HEK293 (cell line): ENCODE measurements around the gene EFCAB6.

Experiments used
- CTCF ChIA-PET: fragments of 350-600 bp; formaldehyde crosslinking; extraction: SDS; loops from one replicate; lab custom pipeline; 2021; ENCODE audit warnings: antibody characterized with exemption; lab: Yijun Ruan, JAX
- POLR2A ChIA-PET: fragments of 300-600 bp; formaldehyde crosslinking; extraction: SDS; loops from one replicate; lab custom pipeline; 2020; ENCODE audit warnings: antibody characterized with exemption, inconsistent platforms; lab: Yijun Ruan, JAX
- H3K27ac ChIP-seq: fragments of 200-500 bp; sonication (Bioruptor generic); 2 replicates; pipeline ENCODE4 v1.5.1; 2014; ENCODE audit warnings: low read depth, low read length, control low read depth, inconsistent platforms; ENCODE audit errors: extremely low read depth
- H3K36me3 ChIP-seq, 2 experiments: fragments of 200-500 bp in 1 of 2; sonication (Bioruptor generic) in 1 of 2; 1 replicate in 1 of 2; 2 replicates in 1 of 2; pipeline ENCODE4 v1.5.1; 2014 to 2017; ENCODE audit warnings: inconsistent platforms in 2 of 2, low read length in 2 of 2; ENCODE audit not compliant: control insufficient read depth in 2 of 2, insufficient read depth in 1 of 2
- H3K4me1 ChIP-seq: fragments of 200-500 bp; sonication (Bioruptor generic); 2 replicates; pipeline ENCODE4 v1.5.1; 2014; ENCODE audit warnings: mild to moderate bottlenecking, low read length, inconsistent platforms; ENCODE audit not compliant: control insufficient read depth, insufficient read depth
- H3K4me3 ChIP-seq: 2 replicates; pipeline ENCODE4 v1.5.1; 2011; ENCODE audit warnings: low read depth, mild to moderate bottlenecking, control low read depth, low read length, moderate library complexity
- H3K9me3 ChIP-seq: fragments of 200-500 bp; sonication (Bioruptor generic); 2 replicates; pipeline ENCODE4 v1.5.1; 2014; ENCODE audit warnings: low read depth, low read length, inconsistent platforms; ENCODE audit not compliant: control insufficient read depth, insufficient read depth
- ATF2 ChIP-seq: fragments of 450-650 bp; formaldehyde crosslinking; IDR thresholded peaks from 2 replicates; pipeline ENCODE4 v1.5.1; 2016; ENCODE audit warnings: missing biosample characterization, missing genetic modification characterization, low read depth
- GLI4 ChIP-seq: fragments of 450-650 bp; formaldehyde crosslinking; IDR thresholded peaks from 2 replicates; pipeline ENCODE4 v1.5.1; 2016; ENCODE audit warnings: missing biosample characterization, missing genetic modification characterization
- ZBTB1 ChIP-seq: fragments of 450-650 bp; formaldehyde crosslinking; IDR thresholded peaks from 2 replicates; pipeline ENCODE4 v1.5.1; 2016; ENCODE audit warnings: missing biosample characterization, missing genetic modification characterization
- ZNF114 ChIP-seq: fragments of 450-650 bp; formaldehyde crosslinking; IDR thresholded peaks from 2 replicates; pipeline ENCODE4 v1.5.0; 2017; ENCODE audit warnings: missing biosample characterization, missing genetic modification characterization
- ZNF211 ChIP-seq: fragments of 450-650 bp; formaldehyde crosslinking; IDR thresholded peaks from 2 replicates; pipeline ENCODE4 v1.5.1; 2016; ENCODE audit warnings: low read depth, missing biosample characterization, missing genetic modification characterization
- ZNF239 ChIP-seq: fragments of 450-650 bp; formaldehyde crosslinking; IDR thresholded peaks from 2 replicates; pipeline ENCODE4 v1.5.1; 2016; ENCODE audit warnings: missing biosample characterization, missing genetic modification characterization
- ZNF248 ChIP-seq: fragments of 450-650 bp; formaldehyde crosslinking; IDR thresholded peaks from 2 replicates; pipeline ENCODE4 v1.5.1; 2017; ENCODE audit warnings: missing biosample characterization, missing genetic modification characterization
- ZNF274 ChIP-seq, 2 experiments: fragments of 200-500 bp in 1 of 2; fragments of 450-650 bp in 1 of 2; sonication (Bioruptor generic) in 1 of 2; formaldehyde crosslinking in 1 of 2; IDR thresholded peaks; 2 replicates each; pipeline versions ENCODE4 v1.5.1 to v1.6.1; 2014 to 2016; ENCODE audit warnings: borderline replicate concordance in 1 of 2, inconsistent platforms in 1 of 2, low read length in 1 of 2, missing biosample characterization in 1 of 2, missing genetic modification characterization in 1 of 2
- ZNF521 ChIP-seq: fragments of 450-650 bp; formaldehyde crosslinking; IDR thresholded peaks from 2 replicates; pipeline ENCODE4 v1.5.1; 2017; ENCODE audit warnings: missing biosample characterization, mild to moderate bottlenecking, missing genetic modification characterization
- ZNF544 ChIP-seq: fragments of 450-650 bp; formaldehyde crosslinking; IDR thresholded peaks from 2 replicates; pipeline ENCODE4 v1.5.0; 2017; ENCODE audit warnings: missing biosample characterization, missing genetic modification characterization
- ZNF571 ChIP-seq: fragments of 450-650 bp; formaldehyde crosslinking; IDR thresholded peaks from 2 replicates; pipeline ENCODE4 v1.5.0; 2017; ENCODE audit warnings: missing biosample characterization, missing genetic modification characterization
- ZNF707 ChIP-seq: fragments of 450-650 bp; formaldehyde crosslinking; IDR thresholded peaks from 2 replicates; pipeline ENCODE4 v1.5.1; 2016; ENCODE audit warnings: missing biosample characterization, missing genetic modification characterization
- ZNF747 ChIP-seq: fragments of 450-650 bp; formaldehyde crosslinking; IDR thresholded peaks from 2 replicates; pipeline ENCODE4 v1.5.1; 2016; ENCODE audit warnings: missing biosample characterization, missing genetic modification characterization
- ZNF777 ChIP-seq: fragments of 450-650 bp; formaldehyde crosslinking; IDR thresholded peaks from 2 replicates; pipeline ENCODE4 v1.5.1; 2017; ENCODE audit warnings: missing biosample characterization, missing genetic modification characterization, borderline replicate concordance
- ZNF791 ChIP-seq: fragments of 450-650 bp; formaldehyde crosslinking; IDR thresholded peaks from 2 replicates; pipeline ENCODE4 v1.5.1; 2016; ENCODE audit warnings: missing biosample characterization, missing genetic modification characterization
- ZSCAN23 ChIP-seq: fragments of 450-650 bp; formaldehyde crosslinking; IDR thresholded peaks from 2 replicates; pipeline ENCODE4 v1.5.1; 2016; ENCODE audit warnings: missing biosample characterization, missing genetic modification characterization
- TF ChIP-seq, protein P1 (sequence below): fragments of 450-650 bp; formaldehyde crosslinking; IDR thresholded peaks from 2 replicates; pipeline ENCODE4 v1.5.0; 2017; ENCODE audit warnings: missing biosample characterization, missing genetic modification characterization, borderline replicate concordance
- TF ChIP-seq, protein P2 (sequence below): fragments of 450-650 bp; IDR thresholded peaks from 2 replicates; pipeline ENCODE4 v1.5.1; 2018; ENCODE audit warnings: missing biosample characterization, missing genetic modification characterization
- TF ChIP-seq, protein P3 (sequence below): fragments of 450-650 bp; formaldehyde crosslinking; IDR thresholded peaks from 2 replicates; pipeline ENCODE4 v1.5.1; 2016; ENCODE audit warnings: missing biosample characterization, missing genetic modification characterization

The EFCAB6 gene

DNA sequence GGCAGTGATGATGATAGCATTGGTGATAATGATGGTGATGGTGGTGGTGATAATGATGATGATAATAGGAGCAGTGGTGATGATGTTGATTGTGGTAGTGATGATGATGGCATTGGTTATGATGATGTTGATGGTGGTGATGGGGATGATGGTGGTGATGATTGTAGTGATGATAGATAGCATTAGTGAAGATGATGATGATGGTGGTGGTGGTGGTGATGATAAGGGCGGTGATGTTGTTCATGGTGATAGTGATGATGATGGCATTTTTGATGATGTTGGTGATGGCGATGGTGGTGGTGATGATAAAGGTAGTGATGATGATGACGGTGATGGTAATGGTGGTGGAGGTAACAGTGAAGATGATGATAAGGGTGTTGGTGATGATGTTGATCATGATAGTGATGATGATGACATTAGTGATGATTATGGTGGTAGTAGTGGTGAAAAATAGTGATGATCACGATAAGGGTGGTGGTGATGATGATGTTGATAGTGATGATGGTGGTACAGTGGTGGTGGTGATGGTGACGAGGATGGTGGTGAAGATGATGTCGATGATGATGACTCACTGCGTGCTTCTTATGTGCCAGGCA lies 307.3 kb downstream of the EFCAB6 start:
- POLR2A ChIA-PET: no interaction called here
- H3K4me1 ChIP-seq: no peaks in the 10 kb centered on the region
- TF ChIP-seq, protein P1, sequence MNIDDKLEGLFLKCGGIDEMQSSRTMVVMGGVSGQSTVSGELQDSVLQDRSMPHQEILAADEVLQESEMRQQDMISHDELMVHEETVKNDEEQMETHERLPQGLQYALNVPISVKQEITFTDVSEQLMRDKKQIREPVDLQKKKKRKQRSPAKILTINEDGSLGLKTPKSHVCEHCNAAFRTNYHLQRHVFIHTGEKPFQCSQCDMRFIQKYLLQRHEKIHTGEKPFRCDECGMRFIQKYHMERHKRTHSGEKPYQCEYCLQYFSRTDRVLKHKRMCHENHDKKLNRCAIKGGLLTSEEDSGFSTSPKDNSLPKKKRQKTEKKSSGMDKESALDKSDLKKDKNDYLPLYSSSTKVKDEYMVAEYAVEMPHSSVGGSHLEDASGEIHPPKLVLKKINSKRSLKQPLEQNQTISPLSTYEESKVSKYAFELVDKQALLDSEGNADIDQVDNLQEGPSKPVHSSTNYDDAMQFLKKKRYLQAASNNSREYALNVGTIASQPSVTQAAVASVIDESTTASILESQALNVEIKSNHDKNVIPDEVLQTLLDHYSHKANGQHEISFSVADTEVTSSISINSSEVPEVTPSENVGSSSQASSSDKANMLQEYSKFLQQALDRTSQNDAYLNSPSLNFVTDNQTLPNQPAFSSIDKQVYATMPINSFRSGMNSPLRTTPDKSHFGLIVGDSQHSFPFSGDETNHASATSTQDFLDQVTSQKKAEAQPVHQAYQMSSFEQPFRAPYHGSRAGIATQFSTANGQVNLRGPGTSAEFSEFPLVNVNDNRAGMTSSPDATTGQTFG (tag by site-specific recombination): peak; percentile 30; the same call in 1 of the 2 replicates
- TF ChIP-seq ZNF521 (tag by site-specific recombination) (0 out of 2 replicates have a peak, but pooled peaks have one; percentile 75), ATF2 (tag by site-specific recombination) (peak; percentile 50; the same call in 1 of the 2 replicates), ZNF239 (no peak), ZNF571 (peak; percentile 69; the same call in 1 of the 2 replicates), ZNF211 (no peak), ZNF248 (tag by site-specific recombination) (peak; percentile 57; the same call in 1 of the 2 replicates), ZNF274 (IDR thresholded peaks at IDR 0.05; ENCODE audit: low read length) (no peak), ZNF274 (tag by site-specific recombination; IDR thresholded peaks at IDR 0.05; ENCODE audit: borderline replicate concordance) (peak; percentile 52; the same call in 1 of the 2 replicates), ZBTB1 (no peak), ZNF544 (tag by site-specific recombination) (0 out of 2 replicates have a peak, but pooled peaks have one; percentile 52), ZNF747 (tag by site-specific recombination) (peak; percentile 73; the same call in 1 of the 2 replicates), ZNF777 (0 out of 2 replicates have a peak, but pooled peaks have one; percentile 9), ZSCAN23 (no peak), ZNF791 (0 out of 2 replicates have a peak, but pooled peaks have one; percentile 13), GLI4 (0 out of 2 replicates have a peak, but pooled peaks have one; percentile 51), ZNF114 (tag by site-specific recombination) (0 out of 2 replicates have a peak, but pooled peaks have one; percentile 21), ZNF707 (no peak)
- TF ChIP-seq, protein P2, sequence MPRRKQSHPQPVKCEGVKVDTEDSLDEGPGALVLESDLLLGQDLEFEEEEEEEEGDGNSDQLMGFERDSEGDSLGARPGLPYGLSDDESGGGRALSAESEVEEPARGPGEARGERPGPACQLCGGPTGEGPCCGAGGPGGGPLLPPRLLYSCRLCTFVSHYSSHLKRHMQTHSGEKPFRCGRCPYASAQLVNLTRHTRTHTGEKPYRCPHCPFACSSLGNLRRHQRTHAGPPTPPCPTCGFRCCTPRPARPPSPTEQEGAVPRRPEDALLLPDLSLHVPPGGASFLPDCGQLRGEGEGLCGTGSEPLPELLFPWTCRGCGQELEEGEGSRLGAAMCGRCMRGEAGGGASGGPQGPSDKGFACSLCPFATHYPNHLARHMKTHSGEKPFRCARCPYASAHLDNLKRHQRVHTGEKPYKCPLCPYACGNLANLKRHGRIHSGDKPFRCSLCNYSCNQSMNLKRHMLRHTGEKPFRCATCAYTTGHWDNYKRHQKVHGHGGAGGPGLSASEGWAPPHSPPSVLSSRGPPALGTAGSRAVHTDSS: peak; percentile 83; the same call in 1 of the 2 replicates
- TF ChIP-seq, protein P3, sequence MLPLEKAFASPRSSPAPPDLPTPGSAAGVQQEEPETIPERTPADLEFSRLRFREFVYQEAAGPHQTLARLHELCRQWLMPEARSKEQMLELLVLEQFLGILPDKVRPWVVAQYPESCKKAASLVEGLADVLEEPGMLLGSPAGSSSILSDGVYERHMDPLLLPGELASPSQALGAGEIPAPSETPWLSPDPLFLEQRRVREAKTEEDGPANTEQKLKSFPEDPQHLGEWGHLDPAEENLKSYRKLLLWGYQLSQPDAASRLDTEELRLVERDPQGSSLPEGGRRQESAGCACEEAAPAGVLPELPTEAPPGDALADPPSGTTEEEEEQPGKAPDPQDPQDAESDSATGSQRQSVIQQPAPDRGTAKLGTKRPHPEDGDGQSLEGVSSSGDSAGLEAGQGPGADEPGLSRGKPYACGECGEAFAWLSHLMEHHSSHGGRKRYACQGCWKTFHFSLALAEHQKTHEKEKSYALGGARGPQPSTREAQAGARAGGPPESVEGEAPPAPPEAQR (tag by site-specific recombination): no peak
- TF ChIP-seq, all 188 proteins: peak for 13
- CTCF ChIA-PET: interaction anchor here (1.0 kb wide), 1 partner anchor 11 kb away, joined by 4 read pairs; no protein-coding TSS in a partner anchor
- Histone ChIP-seq H3K27ac (no peak overlapping the region), H3K9me3 (no peaks in the 10 kb centered on the region), H3K4me3 (no peak overlapping the region), H3K36me3 (no peaks in the 10 kb centered on the region)
